B cell (primary cell): ENCODE data around the gene PRKCZ.

Source experiments
- EZH2 ChIP-seq: IDR thresholded peaks from 2 replicates; pipeline ENCODE4 v1.6.1; 2012; ENCODE audit warnings: borderline replicate concordance, low read depth, mild to moderate bottlenecking, moderate library complexity, low read length; ENCODE audit not compliant: insufficient read depth, poor library complexity, severe bottlenecking
- TF ChIP-seq, protein P1 (sequence below): fragments of 200-600 bp; IDR thresholded peaks from one replicate; pipeline ENCODE4 v1.8.0; 2022; ENCODE audit warnings: antibody characterized with exemption, mild to moderate bottlenecking

DNA sequence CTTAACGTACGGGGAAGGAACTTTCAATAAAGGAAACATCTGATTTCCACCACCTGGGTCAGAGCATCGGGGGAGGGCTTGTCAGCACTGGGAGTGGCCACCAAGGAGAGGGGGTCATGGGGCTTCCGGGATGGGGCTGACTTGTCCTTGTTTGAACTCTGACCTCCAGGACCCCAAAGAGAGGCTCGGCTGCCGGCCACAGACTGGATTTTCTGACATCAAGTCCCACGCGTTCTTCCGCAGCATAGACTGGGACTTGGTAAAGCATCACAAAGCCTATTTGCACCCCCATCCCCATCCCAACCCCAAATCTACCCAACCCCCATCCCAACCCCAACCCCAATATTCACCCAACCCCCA is 124.8 kb downstream of the PRKCZ start:
- no peak for TF ChIP-seq EZH2
- TF ChIP-seq, protein P1, sequence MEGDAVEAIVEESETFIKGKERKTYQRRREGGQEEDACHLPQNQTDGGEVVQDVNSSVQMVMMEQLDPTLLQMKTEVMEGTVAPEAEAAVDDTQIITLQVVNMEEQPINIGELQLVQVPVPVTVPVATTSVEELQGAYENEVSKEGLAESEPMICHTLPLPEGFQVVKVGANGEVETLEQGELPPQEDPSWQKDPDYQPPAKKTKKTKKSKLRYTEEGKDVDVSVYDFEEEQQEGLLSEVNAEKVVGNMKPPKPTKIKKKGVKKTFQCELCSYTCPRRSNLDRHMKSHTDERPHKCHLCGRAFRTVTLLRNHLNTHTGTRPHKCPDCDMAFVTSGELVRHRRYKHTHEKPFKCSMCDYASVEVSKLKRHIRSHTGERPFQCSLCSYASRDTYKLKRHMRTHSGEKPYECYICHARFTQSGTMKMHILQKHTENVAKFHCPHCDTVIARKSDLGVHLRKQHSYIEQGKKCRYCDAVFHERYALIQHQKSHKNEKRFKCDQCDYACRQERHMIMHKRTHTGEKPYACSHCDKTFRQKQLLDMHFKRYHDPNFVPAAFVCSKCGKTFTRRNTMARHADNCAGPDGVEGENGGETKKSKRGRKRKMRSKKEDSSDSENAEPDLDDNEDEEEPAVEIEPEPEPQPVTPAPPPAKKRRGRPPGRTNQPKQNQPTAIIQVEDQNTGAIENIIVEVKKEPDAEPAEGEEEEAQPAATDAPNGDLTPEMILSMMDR = no peak
